GM19328 (cell line): ENCODE measurements around the gene MGAT4A.
"Not testable (repeated sequence)": the region's sequence is repeated elsewhere in the genome, so short reads cannot be mapped to it uniquely, and the experiment has no call there.

Experiments used
- ATAC-seq: cut with Tn5 transposase; IDR thresholded peaks from one replicate; pipeline ENCODE4 v1.9.1; 2021; ENCODE audit warnings: mild to moderate bottlenecking, moderate library complexity; ENCODE audit not compliant: unreplicated experiment

Gene MGAT4A

DNA sequence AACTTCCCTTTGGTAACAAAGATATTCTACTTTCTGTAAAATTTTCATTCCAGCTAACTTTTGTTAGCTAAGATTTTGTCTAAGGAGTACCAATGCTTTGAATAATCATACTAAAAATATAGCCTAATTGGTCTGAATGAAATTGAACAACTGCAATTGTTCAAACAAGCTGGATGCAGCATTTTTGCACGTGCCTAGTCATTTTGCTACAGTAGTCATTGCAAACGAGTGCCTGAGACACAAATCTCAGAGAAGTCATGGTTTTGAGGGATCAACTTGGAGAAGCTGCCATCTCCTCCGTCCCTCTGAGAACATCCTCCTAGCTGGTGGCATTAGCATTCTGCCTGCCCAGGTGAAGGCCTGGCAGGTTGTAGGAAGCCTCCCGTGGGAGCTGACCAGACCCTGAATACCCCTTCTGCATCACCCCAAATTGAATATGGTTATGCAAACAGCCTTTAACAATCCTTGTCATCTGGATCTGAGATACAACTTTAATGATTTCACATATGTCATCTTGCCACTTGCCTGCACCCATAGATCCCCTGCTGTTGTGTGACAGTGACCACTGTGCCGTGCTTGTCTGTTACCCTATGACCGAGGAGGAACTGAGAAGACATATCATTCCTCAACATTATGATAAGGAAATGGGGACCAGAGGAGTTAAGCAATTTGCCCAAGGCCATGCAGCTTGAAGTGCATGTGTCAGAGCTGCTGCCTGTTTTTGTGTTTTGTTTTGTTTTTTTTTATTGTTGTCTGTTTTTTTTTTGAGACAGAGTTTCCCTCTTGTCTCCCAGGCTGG lies 29.1 kb upstream of the MGAT4A start:
- no peak for ATAC-seq

DNA sequence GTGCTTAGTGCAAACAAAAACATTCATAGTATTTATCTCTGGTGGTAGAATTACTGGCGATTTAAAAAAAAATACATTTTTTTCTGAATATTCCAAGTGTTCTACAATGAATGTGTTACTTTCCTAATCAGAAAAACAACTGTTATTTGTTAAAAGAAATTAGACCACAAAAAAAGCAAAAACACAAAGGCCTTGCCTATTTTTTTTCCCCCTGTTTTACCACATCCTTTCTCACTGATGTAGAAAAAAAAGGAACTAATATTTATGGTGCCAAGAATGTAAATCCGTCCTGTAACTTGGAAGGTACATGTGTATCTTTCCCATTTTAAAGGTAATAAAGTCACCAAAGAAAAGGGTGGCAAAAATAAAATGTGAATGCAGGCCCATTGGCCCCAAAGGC lies 28.4 kb upstream of the MGAT4A start:
- no peak for ATAC-seq

DNA sequence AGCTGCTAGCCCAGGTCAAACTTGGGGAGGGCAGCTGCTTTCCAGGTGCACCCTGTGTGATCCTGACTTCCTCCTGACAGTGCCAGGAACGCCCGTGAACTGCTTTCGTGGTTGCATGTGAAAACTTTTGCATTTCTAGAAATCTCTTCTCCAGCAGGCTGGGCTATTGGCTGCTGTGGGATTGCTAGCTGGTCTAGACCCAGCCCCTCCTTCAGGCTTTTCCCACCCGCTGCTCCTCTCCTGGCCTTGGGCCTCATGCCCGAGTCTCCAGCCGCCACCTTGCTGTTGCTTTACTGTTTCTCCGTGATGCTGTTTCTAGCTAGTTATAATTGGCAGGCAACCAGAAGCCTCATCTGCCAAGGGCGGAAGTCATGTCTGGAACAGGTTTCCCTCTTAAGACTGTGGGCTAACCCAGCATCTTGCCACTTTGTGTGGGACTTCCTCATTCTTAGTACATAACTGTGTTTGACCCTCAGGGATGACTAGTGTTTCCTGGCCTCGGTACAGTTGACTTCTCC lies 27.0 kb upstream of the MGAT4A start:
- peak; percentile 64 for ATAC-seq

DNA sequence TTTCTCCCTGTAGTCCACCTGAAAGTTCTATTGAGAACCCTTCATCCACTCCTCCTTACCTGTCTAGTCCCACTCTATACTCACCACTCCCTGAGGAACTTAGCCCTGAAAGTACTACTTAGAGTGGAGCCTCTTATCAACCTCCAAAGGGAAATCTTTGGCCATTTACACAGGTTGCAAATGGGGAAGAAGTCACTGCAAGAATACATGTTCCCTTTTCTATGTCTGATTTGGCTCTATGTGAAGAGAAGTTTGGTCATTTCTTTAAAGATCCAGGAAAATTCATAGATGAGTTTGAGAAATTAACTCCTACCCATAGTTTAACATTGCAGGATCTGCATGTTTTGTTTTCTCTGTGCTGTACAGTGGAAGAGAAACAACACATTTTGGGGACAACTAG lies 22.9 kb upstream of the MGAT4A start:
- no peak for ATAC-seq

DNA sequence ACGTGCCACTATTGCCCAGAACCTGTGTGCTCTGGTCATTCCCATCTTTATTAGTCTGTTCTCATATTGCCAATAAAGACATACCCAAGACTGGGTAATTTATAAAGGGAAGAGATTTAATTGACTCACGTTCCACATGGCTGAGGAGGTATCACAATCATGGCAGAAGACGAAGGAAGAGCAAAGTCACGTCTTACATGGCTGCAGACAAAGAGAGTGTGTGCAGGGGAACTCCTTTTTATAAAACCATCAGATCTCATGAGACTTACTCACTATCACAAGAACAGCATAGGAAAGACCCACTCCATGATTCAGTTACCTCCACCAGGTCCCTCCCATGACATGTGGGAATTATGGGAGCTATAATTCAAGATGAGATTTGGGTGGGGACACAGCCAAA lies 21.8 kb upstream of the MGAT4A start:
- not testable (repeated sequence) for ATAC-seq

DNA sequence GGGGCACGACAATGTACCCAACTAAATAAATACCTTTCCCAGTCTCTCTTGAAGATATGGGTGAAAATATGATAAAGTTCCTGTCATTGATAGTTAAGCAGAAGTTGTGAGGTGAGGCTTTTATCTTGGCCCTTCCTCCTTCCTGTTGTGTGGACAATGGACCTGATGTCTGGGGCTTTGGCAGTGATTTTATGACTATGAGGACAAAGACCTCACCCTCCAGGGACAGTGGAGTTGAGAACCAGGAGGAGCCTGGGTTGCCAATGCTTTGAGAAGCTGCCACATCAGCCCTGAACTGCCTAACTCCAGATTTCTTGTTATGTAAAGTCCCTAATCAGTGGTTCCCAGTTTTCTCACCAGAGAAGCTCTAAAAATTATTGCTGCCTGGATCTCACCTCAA lies 20.8 kb upstream of the MGAT4A start:
- ATAC-seq, result no peak

DNA sequence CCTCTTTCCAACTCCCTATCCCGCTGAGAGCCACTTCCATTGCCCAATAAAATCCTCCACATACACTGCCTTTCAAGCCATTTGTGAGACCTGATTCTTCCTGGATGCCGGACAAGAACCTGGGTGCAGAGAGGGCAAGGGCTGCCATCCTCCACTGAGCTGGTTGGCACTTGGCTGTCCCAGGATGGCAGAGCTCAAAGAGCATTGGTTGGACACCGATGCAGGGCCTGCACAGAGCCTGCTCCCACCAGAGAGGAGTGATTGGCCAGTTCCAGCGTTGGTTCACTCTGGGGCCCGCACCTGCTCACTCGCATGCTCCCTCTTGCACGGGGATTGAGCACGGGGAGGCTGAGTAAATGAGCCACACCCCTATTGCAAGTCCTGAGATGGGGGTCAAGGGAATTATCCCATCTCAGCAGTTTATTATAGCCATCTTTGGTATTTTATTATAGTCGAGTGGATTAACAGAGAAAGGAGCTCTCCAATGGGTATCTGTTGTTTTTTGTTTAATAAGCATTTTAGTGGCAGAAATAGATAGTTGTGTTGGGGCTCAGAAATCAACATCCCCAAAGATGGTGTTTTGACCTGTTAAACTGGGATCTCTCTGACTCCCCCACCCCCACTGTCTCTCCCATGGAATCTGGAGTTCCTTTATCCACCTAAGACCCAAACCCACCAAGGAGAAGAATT lies 19.8 kb upstream of the MGAT4A start:
- ATAC-seq, result no peak

DNA sequence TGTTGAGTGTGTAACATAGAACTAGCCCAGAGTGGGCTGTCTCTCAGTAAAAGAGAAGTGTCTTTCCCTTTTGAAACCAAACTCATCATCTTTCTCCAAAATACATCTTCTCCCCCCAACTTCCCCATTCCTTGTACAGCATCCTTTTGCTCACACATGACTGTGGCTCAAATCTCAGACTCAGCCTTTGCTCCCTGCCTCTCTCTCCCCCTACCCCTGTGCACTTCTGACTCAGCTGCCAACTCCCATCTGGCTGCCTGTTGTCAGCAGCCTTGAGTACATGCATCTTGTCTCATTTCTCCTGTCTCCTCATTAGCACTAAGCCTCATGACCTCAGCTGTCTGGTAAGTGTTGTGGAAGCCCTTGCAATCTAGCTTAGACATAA lies 18.1 kb upstream of the MGAT4A start:
- ATAC-seq, result no peak

DNA sequence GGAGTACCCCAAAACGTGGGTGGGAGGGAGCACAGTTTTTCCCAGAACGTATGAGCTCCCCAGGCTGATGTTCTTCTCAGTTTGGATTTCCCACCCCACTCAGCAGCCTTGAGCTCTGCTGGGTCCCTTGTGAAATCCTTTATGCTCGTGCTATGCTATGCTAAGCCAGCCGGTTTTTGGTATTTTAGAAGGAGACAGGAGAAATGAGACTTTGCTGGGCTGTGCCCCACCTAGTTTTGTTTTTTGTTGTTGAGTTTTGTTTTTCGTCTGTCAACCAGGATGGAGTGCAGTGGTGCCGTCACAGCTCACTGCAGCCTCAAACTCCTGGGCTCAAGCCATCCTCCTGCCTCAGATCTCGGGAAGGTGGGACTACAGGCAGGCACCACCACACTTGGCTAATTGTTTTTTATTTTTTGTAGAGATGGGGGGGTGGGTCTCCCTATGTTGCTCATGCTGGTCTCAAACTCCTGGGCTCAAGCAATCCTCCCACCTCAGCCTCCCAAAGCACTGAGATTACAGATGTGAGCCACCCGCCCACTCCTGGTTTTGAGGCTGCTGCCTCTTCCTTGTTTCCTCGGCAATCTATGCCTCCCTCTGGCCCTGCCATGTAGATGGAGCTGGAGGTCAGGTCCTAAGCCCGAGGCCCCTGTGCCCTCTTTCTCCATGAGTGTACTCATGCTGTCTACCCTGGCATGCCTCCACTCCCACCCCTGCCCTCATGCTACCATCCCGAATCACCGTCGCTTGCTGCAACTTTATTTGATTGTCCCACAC lies 17.5 kb upstream of the MGAT4A start:
- no peak for ATAC-seq

DNA sequence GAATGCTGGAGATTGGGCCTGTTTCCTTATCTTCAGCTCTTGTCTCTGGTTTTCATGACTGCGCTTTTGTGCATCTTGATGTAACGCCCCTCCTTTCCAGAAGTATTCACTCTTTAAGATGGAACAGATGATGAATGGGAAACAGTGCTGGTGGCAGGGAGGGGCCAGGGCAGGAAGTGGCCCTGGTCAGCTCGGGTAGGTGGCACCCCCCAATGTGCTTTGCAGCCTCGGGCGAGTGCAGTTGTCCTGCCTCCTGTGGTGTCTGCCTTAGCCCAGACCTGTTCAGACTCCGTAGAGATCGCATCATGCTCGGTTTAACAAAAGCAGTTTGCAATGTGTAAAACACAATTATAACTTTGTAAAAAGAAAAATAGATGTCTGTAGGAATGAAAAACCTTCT lies 17.0 kb upstream of the MGAT4A start:
- ATAC-seq, result no peak

DNA sequence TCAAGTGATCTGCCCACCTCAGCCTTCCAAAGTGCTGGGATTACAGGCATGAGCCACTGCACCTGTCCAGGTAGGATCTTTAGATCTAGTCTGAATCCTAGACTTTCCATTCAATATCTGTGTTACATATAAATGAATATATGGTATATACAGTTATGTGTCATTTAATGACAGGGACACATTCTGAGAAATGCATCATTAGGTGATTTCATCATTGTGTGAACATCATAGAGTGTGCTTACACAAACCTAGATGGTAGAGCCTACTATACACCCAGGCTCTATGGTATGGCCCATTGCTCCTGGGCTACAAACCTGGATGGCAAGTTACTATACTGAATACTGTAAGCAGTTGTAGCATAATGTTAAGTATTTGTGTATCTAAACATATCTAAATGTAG lies 15.5 kb upstream of the MGAT4A start:
- ATAC-seq, result no peak

DNA sequence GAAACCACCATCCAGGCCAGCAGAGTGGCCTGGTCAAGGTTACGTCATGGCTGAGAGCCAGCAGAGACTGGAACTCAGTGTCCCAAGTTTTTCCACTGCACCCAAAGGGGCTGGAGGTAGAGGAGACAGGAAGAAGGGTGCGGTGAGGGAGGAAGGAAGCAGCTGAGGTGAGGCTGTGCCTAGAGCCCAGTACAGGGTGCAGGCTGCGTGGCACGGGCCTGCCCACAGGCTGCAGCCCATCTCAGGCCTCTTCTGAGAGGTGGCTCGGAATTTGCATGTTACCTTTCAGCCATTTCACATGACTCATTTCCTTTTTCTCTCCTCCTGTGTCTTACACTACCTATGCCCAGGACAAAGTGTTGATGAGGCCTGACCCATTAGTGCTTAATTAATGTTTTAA lies 13.7 kb upstream of the MGAT4A start:
- no peak for ATAC-seq

DNA sequence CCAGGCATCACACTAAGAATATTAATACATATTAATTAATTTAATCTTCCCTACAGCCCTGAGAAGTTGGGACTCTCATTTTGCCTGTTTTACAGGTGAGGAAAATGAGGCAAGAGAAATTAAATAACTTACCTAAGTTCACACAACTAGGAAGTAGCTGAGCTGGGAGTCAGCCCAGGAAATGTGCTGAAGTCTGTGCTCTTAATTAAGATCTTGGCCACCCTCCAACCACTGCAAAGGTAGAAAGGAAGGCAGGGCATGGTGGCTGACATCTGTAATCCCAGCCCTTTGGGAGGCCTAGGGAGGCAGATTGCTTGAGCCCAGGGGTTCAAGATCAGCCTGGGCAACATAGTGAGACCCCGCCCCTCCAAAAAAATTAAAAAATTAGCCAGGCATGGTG lies 12.9 kb upstream of the MGAT4A start:
- ATAC-seq, result no peak

DNA sequence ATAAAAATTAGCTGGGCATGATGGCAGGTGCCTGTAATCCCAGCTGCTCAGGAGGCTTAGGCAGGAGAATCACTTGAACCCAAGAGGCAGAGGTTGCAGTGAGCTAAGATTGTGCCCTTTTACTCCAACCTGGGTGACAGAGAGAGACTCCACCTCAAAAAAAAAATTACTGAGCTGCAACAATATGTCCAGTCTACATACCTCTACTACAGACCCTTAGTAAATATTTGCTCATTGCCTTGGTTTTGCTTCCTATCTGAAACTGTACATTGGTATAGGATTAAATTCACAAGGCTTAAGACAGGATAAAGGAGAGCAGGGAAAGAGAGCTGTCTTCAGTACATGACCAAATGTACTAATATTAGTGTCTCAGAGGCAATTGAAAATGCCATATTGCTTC lies 8.1 kb upstream of the MGAT4A start:
- no peak for ATAC-seq

DNA sequence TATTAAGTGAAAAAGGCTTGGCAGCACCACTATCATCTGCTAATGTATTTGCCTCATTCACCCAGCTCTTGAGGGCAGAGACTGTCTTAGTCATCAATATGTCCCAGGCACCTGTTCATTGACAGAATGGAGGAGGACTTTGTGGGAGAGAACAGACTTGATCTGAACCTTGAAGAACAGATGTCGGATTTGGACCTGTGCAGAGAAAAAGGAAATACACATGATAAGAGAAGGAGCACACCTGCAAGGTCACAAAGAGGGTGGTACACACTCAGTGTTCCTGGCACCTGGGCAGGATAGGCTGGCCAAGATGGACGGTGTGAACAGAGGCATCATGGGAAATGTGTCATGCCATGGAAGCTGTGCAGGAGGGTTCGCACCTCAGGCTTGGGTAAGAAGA lies 7.4 kb upstream of the MGAT4A start:
- ATAC-seq, result no peak

DNA sequence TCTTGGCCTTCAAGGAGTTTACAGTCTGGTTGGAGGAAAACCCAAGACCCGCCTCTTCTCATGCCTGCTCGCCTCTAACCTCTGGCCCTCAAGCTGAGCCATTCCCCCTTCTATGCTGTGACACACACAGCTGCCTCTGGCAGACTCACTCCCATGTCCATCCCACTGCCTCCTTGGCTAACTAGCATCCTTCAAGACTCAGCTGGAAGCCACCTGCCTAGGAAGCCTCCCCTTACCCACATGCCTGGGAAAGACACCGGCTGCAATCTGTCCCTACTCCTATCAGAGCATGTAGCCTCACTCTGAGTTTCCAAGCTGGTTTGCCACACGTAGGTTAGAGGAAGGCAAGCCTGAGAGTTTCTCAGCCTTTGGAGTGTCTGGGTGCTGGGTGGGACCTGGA lies 6.9 kb upstream of the MGAT4A start:
- no peak for ATAC-seq

DNA sequence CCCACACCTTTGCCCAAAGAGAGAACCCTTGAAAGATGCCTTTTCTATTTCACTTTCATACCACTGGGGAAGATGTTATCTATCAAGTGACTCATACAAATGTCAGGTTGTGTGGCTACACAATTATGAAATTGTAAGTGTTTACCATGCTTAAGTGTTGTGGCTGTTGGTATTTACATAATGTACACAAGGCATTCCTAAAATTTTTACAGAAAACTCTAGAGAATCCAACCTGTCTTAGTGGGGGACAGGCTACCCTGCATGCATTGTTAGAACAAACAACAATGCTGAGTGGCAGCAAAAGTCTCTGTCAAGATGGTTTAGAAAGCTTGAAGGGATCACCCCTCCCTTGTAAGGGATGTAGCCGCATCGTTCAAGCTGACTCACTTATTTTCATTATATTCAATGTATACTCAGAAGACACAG lies 5.5 kb upstream of the MGAT4A start:
- no peak for ATAC-seq

DNA sequence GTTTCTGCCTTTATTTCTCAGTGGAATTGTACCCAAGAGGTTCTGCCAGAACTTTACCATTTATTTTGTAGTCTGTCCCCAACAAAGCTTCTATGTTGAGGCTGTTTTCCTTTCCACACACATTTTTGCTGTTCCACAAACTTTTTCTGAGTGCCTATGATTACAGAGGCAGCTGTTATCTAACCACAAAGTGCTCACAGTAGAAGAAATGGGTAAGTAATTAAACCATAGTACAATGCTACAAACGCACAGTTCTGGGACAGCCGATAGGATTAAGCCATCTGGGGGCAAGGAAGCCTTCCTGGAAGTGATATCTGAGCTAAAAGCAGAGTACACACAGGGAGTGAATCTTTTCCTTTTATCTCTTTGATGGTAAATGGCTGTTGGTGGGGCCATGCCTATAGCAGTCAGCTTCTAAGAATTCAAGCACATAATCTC lies 3.9 kb upstream of the MGAT4A start:
- no peak for ATAC-seq

DNA sequence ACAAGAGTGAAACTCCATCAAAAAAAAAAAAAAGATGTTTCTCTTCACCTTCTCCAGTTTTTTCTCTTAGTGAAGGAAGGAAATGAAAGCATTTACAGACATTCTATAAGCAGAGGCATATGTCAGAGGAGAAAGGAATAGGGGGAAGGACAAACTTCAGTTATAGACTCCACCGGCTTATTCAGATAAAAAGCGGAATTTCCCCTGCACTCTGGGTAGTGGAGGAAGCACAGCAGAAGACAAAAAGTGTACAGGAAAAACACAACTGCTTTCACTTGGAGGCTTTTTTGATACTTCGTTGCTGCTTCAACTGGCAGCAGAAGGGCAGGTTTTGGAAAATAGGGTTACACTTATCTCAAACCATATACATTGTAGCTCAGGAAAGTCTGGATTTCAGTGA lies 3.2 kb upstream of the MGAT4A start:
- no peak for ATAC-seq

DNA sequence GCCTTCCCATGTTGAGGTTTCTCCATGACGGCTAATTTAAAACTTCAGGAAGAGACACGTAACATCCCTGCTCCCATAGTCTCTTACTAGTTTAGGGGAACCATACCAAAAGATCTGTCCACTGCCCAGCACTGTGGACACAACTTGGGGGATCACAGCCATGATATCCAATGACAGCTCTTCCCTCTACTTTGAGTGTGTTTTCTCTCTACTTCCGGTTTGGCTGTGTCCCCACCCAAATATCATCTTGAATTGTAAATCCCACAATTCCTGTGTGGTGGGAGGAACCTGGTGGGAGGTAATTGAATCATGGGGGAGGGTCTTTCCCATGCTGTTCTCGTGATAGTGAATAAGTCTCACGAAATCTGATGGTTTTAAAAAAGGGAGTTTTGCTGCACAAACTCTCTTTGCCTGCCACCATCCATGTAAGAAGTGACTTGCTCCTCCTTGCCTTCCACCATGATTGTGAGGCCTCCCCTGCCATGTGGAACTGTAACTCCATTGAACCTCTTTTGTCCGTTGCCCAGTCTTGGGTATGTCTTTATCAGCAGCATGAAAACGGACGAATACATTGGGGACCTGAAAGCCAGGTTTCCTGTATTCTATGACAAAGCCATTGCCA lies 1.6 kb upstream of the MGAT4A start:
- ATAC-seq, result no peak

DNA sequence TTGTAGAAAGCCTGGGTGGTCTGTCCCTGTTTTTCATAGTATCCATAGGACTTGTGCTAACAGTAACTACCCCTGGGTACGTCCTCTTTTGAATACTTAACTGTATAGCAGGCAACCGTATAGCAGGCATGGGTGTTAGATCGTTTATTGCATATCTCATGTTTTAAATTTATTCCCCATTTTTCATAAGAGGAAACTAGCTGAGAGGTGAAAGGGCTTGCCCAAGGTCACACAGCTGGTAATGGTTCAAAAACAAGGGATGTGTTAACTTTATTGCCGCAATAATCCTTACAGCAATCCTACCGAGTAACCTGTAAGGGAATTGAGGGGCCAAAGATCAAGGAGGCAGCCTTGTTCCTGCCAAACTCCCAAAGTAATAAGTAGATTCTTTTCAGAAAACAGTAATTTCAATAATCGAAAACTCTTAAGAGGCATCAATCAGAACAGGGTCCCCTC lies 990 bp upstream of the MGAT4A start:
- no peak for ATAC-seq
